ENCODE results near the gene SLC37A2. TPM values are rescaled to one million over a fixed set of nuclear protein-coding genes. Genes with fewer than 3 reads are reported as not detected.

The SLC37A2 gene
- polyA plus RNA-seq, 4 donors: 1.1 to 19.8 (median 10.6) TPM

DNA sequence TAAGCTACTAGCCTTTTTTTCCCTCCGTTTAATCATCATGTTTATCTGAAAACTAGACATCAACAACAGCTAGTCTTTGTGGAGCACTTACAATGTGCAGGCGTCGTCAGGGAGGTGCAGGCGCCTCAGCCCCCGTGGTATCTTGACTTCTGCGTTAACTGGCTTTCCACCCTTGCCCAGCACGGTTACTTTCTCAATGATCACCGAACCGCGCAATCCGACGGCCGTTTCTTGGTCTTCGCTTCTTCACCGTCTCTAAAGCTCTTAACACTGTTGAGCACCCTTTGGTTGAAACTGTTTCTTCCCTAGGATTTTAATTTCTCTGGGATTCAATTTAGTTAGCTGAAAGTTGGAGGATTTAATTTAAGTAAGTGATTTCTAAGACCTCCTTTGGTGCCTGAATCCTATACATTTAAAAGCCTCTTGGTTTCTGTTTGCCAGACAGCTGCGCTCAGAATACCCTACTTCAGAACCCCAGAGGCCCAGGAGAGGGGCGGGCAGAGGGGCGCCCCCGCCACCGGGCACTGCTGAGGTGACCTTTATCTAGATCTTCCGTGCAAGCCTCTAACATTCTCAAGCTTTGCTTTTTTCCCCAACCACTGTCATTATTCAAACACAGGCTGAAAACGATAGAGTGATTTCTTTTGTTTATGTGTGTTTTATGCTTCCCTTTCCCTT lies 66.3 kb downstream of the SLC37A2 start:
- WGBS, 3 donors: 66 to 78% (median 74%) methylated on average over 22 of the region's 22 CpGs
- Histone ChIP-seq H3K27me3 (ENCODE audit: control insufficient read depth in 3 of 3, insufficient read depth in 3 of 3, low read length in 3 of 3) (peaks cover 0 to 6% (median 2%) of the 10 kb centered on the region in 3 donors), H3K4me1 (ENCODE audit: control insufficient read depth in 3 of 3, insufficient read depth in 2 of 3, low read depth in 1 of 3, low read length in 2 of 3) (no peaks in the 10 kb centered on the region), H3K4me3 (ENCODE audit: low read depth in 1 of 3, low read length in 3 of 3) (no peak overlapping the region), H3K36me3 (ENCODE audit: control insufficient read depth in 3 of 3, insufficient read depth in 2 of 3, low read depth in 1 of 3, low read length in 3 of 3) (no peaks in the 10 kb centered on the region), H3K27ac (ENCODE audit: low read depth in 1 of 3, low read length in 2 of 3) (no peak overlapping the region), H3K9me3 (ENCODE audit: control insufficient read depth in 2 of 2, insufficient read depth in 1 of 2, low read depth in 1 of 2, low read length in 1 of 2) (no peaks in the 10 kb centered on the region)
- FAIRE-seq: no peak
- DNase-seq: no peak

- no peak for DNase-seq
- no peak overlapping the region for H3K4me3 ChIP-seq (ENCODE audit: low read depth in 1 of 3, low read length in 3 of 3)
- H3K27ac ChIP-seq (ENCODE audit: low read depth in 1 of 3, low read length in 2 of 3): no peak overlapping the region
- no peaks in the 10 kb centered on the region for H3K36me3 ChIP-seq (ENCODE audit: control insufficient read depth in 3 of 3, insufficient read depth in 2 of 3, low read depth in 1 of 3, low read length in 3 of 3)
- no peaks in the 10 kb centered on the region for H3K4me1 ChIP-seq (ENCODE audit: control insufficient read depth in 3 of 3, insufficient read depth in 2 of 3, low read depth in 1 of 3, low read length in 2 of 3)
- FAIRE-seq: no peak
- no peaks in the 10 kb centered on the region for H3K9me3 ChIP-seq (ENCODE audit: control insufficient read depth in 2 of 2, insufficient read depth in 1 of 2, low read depth in 1 of 2, low read length in 1 of 2)
- H3K27me3 ChIP-seq (ENCODE audit: control insufficient read depth in 3 of 3, insufficient read depth in 3 of 3, low read length in 3 of 3): peaks cover 0 to 4% (median 2%) of the 10 kb centered on the region in 3 donors
- WGBS, 3 donors: 44 to 68% (median 59%) methylated on average over 1 of the region's 1 CpG
Observed at GRCh38 chr11:125132071-125132470, 69.0 kb downstream of the SLC37A2 start.

DNA sequence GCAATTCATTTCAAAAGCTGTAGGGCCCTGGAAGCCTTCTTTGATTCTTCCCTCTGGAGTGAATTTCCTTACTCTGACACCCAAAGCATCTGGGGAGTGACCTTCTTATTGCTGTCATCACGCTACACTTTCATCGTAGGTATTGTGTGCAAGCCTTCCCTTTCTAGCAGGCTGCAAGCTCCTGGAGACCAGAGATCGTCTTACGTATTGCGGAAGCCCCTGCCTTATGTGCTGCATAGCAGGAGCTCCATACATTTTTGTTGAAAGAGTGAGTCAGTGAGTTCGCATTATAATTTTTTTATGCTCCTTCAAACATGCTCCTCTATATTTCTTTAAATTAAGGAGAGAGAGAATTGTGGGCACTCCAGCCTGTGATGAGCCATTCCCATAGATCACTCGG lies 69.5 kb downstream of the SLC37A2 start:
- 83 to 91% (median 91%) methylated on average over 7 of the region's 7 CpGs for WGBS, 3 donors
- H3K27me3 ChIP-seq (ENCODE audit: control insufficient read depth in 3 of 3, insufficient read depth in 3 of 3, low read length in 3 of 3): peaks cover 0 to 2% (median 0%) of the 10 kb centered on the region in 3 donors
- no peak overlapping the region for H3K27ac ChIP-seq (ENCODE audit: low read depth in 1 of 3, low read length in 2 of 3)
- H3K9me3 ChIP-seq (ENCODE audit: control insufficient read depth in 2 of 2, insufficient read depth in 1 of 2, low read depth in 1 of 2, low read length in 1 of 2): no peaks in the 10 kb centered on the region
- H3K36me3 ChIP-seq (ENCODE audit: control insufficient read depth in 3 of 3, insufficient read depth in 2 of 3, low read depth in 1 of 3, low read length in 3 of 3): no peaks in the 10 kb centered on the region
- DNase-seq (no peak), FAIRE-seq (no peak)
- no peaks in the 10 kb centered on the region for H3K4me1 ChIP-seq (ENCODE audit: control insufficient read depth in 3 of 3, insufficient read depth in 2 of 3, low read depth in 1 of 3, low read length in 2 of 3)
- no peak overlapping the region for H3K4me3 ChIP-seq (ENCODE audit: low read depth in 1 of 3, low read length in 3 of 3)

DNA sequence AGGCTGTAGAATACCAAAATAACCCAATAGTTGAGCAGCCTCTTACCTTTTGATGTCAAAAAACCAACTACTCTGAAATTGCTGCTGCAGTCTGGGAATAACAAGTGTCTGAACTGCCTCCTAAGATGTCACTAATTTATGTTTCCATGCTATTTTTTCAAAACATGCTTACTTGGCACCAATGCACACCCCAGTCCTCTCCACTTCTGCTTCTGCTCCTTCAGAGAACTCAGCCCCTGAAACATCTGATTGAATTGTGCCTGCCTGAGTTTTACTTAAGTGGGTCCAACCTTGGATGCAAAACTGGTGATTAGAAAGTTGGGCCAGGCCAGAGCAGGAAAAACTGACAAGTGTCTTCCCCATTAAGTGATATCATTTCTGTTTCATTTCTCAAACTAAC lies 72.9 kb downstream of the SLC37A2 start:
- Histone ChIP-seq H3K36me3 (ENCODE audit: control insufficient read depth in 3 of 3, insufficient read depth in 2 of 3, low read depth in 1 of 3, low read length in 3 of 3) (no peaks in the 10 kb centered on the region), H3K9me3 (ENCODE audit: control insufficient read depth in 2 of 2, insufficient read depth in 1 of 2, low read depth in 1 of 2, low read length in 1 of 2) (no peaks in the 10 kb centered on the region), H3K4me1 (ENCODE audit: control insufficient read depth in 3 of 3, insufficient read depth in 2 of 3, low read depth in 1 of 3, low read length in 2 of 3) (peaks cover 0 to 7% (median 0%) of the 10 kb centered on the region in 3 donors), H3K27ac (ENCODE audit: low read depth in 1 of 3, low read length in 2 of 3) (no peak overlapping the region), H3K4me3 (ENCODE audit: low read depth in 1 of 3, low read length in 3 of 3) (no peak overlapping the region), H3K27me3 (ENCODE audit: control insufficient read depth in 3 of 3, insufficient read depth in 3 of 3, low read length in 3 of 3) (no peaks in the 10 kb centered on the region)
- FAIRE-seq (no peak), DNase-seq (no peak)

- H3K36me3 ChIP-seq (ENCODE audit: control insufficient read depth in 3 of 3, insufficient read depth in 2 of 3, low read depth in 1 of 3, low read length in 3 of 3): no peaks in the 10 kb centered on the region
Observed at GRCh38 chr11:125138966-125139365, 75.9 kb downstream of the SLC37A2 start.

DNA sequence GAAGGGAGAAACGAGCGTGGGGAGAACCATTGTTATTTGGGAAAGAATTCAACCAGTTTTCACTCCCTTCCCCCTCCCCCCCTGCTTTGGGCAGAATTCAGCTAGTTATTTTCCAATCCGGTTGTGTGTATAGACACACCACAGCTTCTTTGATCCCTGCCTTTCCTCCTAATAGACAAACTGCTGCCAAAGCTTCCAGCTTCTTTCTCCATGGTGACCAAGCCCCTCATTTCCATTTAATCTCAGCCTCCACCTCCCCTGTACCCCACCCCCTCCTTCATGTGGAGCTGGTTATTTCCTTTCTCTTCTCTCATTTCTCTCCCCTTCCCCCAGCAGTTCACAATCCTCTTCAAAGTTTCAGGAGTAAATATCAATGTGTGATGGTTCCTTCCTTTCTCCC lies 76.7 kb downstream of the SLC37A2 start:
- whole genome bisulfite sequencing, 3 donors: 54 to 72% (median 65%) methylated on average over 3 of the region's 3 CpGs
- FAIRE-seq: no peak
- Histone ChIP-seq H3K9me3 (ENCODE audit: control insufficient read depth in 2 of 2, insufficient read depth in 1 of 2, low read depth in 1 of 2, low read length in 1 of 2) (no peaks in the 10 kb centered on the region), H3K4me1 (ENCODE audit: control insufficient read depth in 3 of 3, insufficient read depth in 2 of 3, low read depth in 1 of 3, low read length in 2 of 3) (peaks cover 0 to 7% (median 0%) of the 10 kb centered on the region in 3 donors), H3K36me3 (ENCODE audit: control insufficient read depth in 3 of 3, insufficient read depth in 2 of 3, low read depth in 1 of 3, low read length in 3 of 3) (no peaks in the 10 kb centered on the region), H3K4me3 (ENCODE audit: low read depth in 1 of 3, low read length in 3 of 3) (no peak overlapping the region), H3K27ac (ENCODE audit: low read depth in 1 of 3, low read length in 2 of 3) (no peak overlapping the region), H3K27me3 (ENCODE audit: control insufficient read depth in 3 of 3, insufficient read depth in 3 of 3, low read length in 3 of 3) (no peaks in the 10 kb centered on the region)
- DNase-seq: no peak

More at GRCh38 chr11:125138966-125139365, 75.9 kb downstream of the SLC37A2 start:
- Histone ChIP-seq H3K27ac (ENCODE audit: low read depth in 1 of 3, low read length in 2 of 3) (no peak overlapping the region), H3K27me3 (ENCODE audit: control insufficient read depth in 3 of 3, insufficient read depth in 3 of 3, low read length in 3 of 3) (no peaks in the 10 kb centered on the region), H3K4me3 (ENCODE audit: low read depth in 1 of 3, low read length in 3 of 3) (no peak overlapping the region), H3K4me1 (ENCODE audit: control insufficient read depth in 3 of 3, insufficient read depth in 2 of 3, low read depth in 1 of 3, low read length in 2 of 3) (peaks cover 0 to 7% (median 0%) of the 10 kb centered on the region in 3 donors), H3K9me3 (ENCODE audit: control insufficient read depth in 2 of 2, insufficient read depth in 1 of 2, low read depth in 1 of 2, low read length in 1 of 2) (no peaks in the 10 kb centered on the region)
- DNase-seq (no peak), FAIRE-seq (no peak)
- WGBS, 3 donors: 82 to 85% (median 84%) methylated on average over 8 of the region's 8 CpGs

Other genes starting within 250 kb of the SLC37A2 start
- 10 to 100 TPM in 3 of 4 donors, 1 to 10 TPM in 1; 4.5 to 16.1 (median 11.4) TPM for gene ROBO3, start 197.9 kb upstream of the SLC37A2 start, polyA plus RNA-seq
- 1 to 10 TPM in 3 of 4 donors, under 1 TPM in 1; 0.45 to 8.9 (median 2.6) TPM for gene ROBO4, start 165.4 kb upstream of the SLC37A2 start, polyA plus RNA-seq
- under 1 TPM in 1 of 4 donors, not detected in 3; 0.06 TPM for gene HEPN1, start 144.1 kb upstream of the SLC37A2 start, polyA plus RNA-seq
- under 1 TPM in 1 of 4 donors, not detected in 3; 0.67 TPM for gene HEPACAM, start 127.3 kb upstream of the SLC37A2 start, polyA plus RNA-seq
- 1 to 10 TPM in 1 of 4 donors, under 1 TPM in 3; 0.22 to 2.2 (median 0.60) TPM for gene CCDC15, start 109.1 kb upstream of the SLC37A2 start, polyA plus RNA-seq
- gene TMEM218, start 48.3 kb downstream of the SLC37A2 start, polyA plus RNA-seq: 10 to 100 TPM in 3 of 4 donors, 1 to 10 TPM in 1; 9.6 to 31.2 (median 19.6) TPM
- gene PKNOX2, start 101.4 kb downstream of the SLC37A2 start, polyA plus RNA-seq: 1 to 10 TPM in 3 of 4 donors, not detected in 1; 1.1 to 2.5 (median 1.2) TPM